Right atrium auricular region (tissue), 2 donors: ENCODE data around the gene MLYCD. TPM values are rescaled to one million over a fixed set of nuclear protein-coding genes. Genes with fewer than 3 reads are reported as not detected.
"Not testable (repeated sequence)": the region's sequence is repeated elsewhere in the genome, so short reads cannot be mapped to it uniquely, and the experiment has no call there.

Experiments
- DNase-seq: peaks from one replicate; pipeline ENCODE4 v3.0.0-alpha.2; 2019; ENCODE audit warnings: low spot score
- H3K27ac ChIP-seq, 2 donors: fragments of 200-600 bp; sonication (generic); 1 replicate in 1 of 2; 2 replicates in 1 of 2; pipeline ENCODE4 v1.5.1; 2016 to 2019
- H3K27me3 ChIP-seq, 2 donors: fragments of 200-600 bp; sonication (generic); one replicate each; pipeline versions ENCODE4 v1.5.1 to v1.6.0; 2017 to 2019
- H3K36me3 ChIP-seq: fragments of 200-600 bp; sonication (generic); one replicate; pipeline ENCODE4 v1.5.1; 2016
- H3K4me1 ChIP-seq, 2 donors: fragments of 200-600 bp; sonication (generic); one replicate each; pipeline versions ENCODE4 v1.5.1 to v1.6.0; 2017 to 2019
- H3K4me3 ChIP-seq, 2 donors: fragments of 200-600 bp; sonication (generic); 1 replicate in 1 of 2; 2 replicates in 1 of 2; pipeline ENCODE4 v1.5.1; 2017 to 2019; ENCODE audit warnings: mild to moderate bottlenecking in 1 of 2, moderate library complexity in 1 of 2
- H3K9me3 ChIP-seq, 2 donors: fragments of 200-600 bp; sonication (generic); one replicate each; pipeline ENCODE4 v1.5.1; 2019
- CTCF ChIP-seq, 2 donors: fragments of 200-600 bp; sonication (generic); IDR thresholded peaks; one replicate each; pipeline ENCODE4 v1.5.1; 2019; ENCODE audit warnings: antibody characterized with exemption in 2 of 2
- total RNA-seq, 2 donors: library from RNA; depleted of rRNA; stranded (reverse); fragments of >200 nt; gene quantifications; one replicate each; pipeline ENCODE4 v1.1.0, GENCODE V29; 2016

Gene MLYCD
- total RNA-seq, 2 donors from 2014 or later = 22.0 to 37.0 TPM

GRCh38 chr16:83940119-83940518, 41.2 kb downstream of the MLYCD start:
- no peak overlapping the region for H3K27ac ChIP-seq
- no peaks in the 10 kb centered on the region for H3K4me1 ChIP-seq
- no peaks in the 10 kb centered on the region for H3K27me3 ChIP-seq
- H3K9me3 ChIP-seq = no peaks in the 10 kb centered on the region
- H3K4me3 ChIP-seq = no peak overlapping the region
- no peaks in the 10 kb centered on the region for H3K36me3 ChIP-seq
- DNase-seq = no peak
- TF ChIP-seq CTCF (IDR thresholded peaks at IDR 0.05) = no peak

GRCh38 chr16:83940630-83941378, 41.9 kb downstream of the MLYCD start:
- no peak overlapping the region for H3K27ac ChIP-seq
- DNase-seq = no peak
- no peak for TF ChIP-seq CTCF (IDR thresholded peaks at IDR 0.05)
- no peaks in the 10 kb centered on the region for H3K27me3 ChIP-seq
- H3K4me1 ChIP-seq = no peaks in the 10 kb centered on the region
- H3K9me3 ChIP-seq = no peaks in the 10 kb centered on the region
- H3K4me3 ChIP-seq = no peak overlapping the region
- H3K36me3 ChIP-seq = no peaks in the 10 kb centered on the region

- not testable (repeated sequence) for H3K36me3 ChIP-seq, DNase-seq, H3K4me1 ChIP-seq, H3K4me3 ChIP-seq, H3K27ac ChIP-seq, H3K27me3 ChIP-seq, H3K9me3 ChIP-seq
Observed at GRCh38 chr16:83941546-83941945, 42.6 kb downstream of the MLYCD start.

- Histone ChIP-seq H3K36me3 (no peaks in the 10 kb centered on the region), H3K4me3 (no peak overlapping the region), H3K9me3 (no peaks in the 10 kb centered on the region), H3K27ac (no peak overlapping the region), H3K27me3 (no peaks in the 10 kb centered on the region), H3K4me1 (no peaks in the 10 kb centered on the region)
- no peak for TF ChIP-seq CTCF (IDR thresholded peaks at IDR 0.05)
- DNase-seq = no peak
Observed at GRCh38 chr16:83942074-83942473, 43.2 kb downstream of the MLYCD start.

- DNase-seq = no peak
- H3K27ac ChIP-seq = no peak overlapping the region
- no peak overlapping the region for H3K4me3 ChIP-seq
- no peaks in the 10 kb centered on the region for H3K27me3 ChIP-seq
- TF ChIP-seq CTCF (IDR thresholded peaks at IDR 0.05) = no peak
- H3K9me3 ChIP-seq = no peaks in the 10 kb centered on the region
- H3K4me1 ChIP-seq = no peaks in the 10 kb centered on the region
- no peaks in the 10 kb centered on the region for H3K36me3 ChIP-seq
Observed at GRCh38 chr16:83942815-83943515, 44.0 kb downstream of the MLYCD start.

- H3K9me3 ChIP-seq = no peaks in the 10 kb centered on the region
- no peaks in the 10 kb centered on the region for H3K36me3 ChIP-seq
- H3K4me1 ChIP-seq = no peaks in the 10 kb centered on the region
- H3K4me3 ChIP-seq = no peak overlapping the region
- no peak overlapping the region for H3K27ac ChIP-seq
- H3K27me3 ChIP-seq = no peaks in the 10 kb centered on the region
- TF ChIP-seq CTCF (IDR thresholded peaks at IDR 0.05) = no peak
- DNase-seq = no peak
Observed at GRCh38 chr16:83943516-83944050, 44.7 kb downstream of the MLYCD start.
